HG02759 (cell line): ENCODE data around the gene VAMP2.
"Not testable (repeated sequence)": the region's sequence is repeated elsewhere in the genome, so short reads cannot be mapped to it uniquely, and the experiment has no call there.

Experiments used
- ATAC-seq: cut with Tn5 transposase; IDR thresholded peaks from one replicate; pipeline ENCODE4 v1.9.1; 2021; ENCODE audit warnings: mild to moderate bottlenecking, moderate library complexity; ENCODE audit not compliant: unreplicated experiment

VAMP2 gene

GRCh38 chr17:8176197-8176940 lies 13.6 kb upstream of the VAMP2 start, which contains the start of gene TMEM107:
Gene TMEM107, minus strand, starts transcription at chr17:8176380. Its CDS starts 94 bp downstream, at chr17:8176286.
- ATAC-seq = peak; percentile 47

- peak; percentile 10 for ATAC-seq
Observed at GRCh38 chr17:8175795-8176196, 13.0 kb upstream of the VAMP2 start.

GRCh38 chr17:8173871-8174322 lies 11.1 kb upstream of the VAMP2 start:
- ATAC-seq = no peak

- ATAC-seq = peak; percentile 75
Observed at GRCh38 chr17:8173056-8173870, 10.5 kb upstream of the VAMP2 start.

- not testable (repeated sequence) for ATAC-seq
Observed at GRCh38 chr17:8170186-8170585, 7.4 kb upstream of the VAMP2 start.

GRCh38 chr17:8167526-8167925 lies 4.8 kb upstream of the VAMP2 start:
- ATAC-seq = no peak

- no peak for ATAC-seq
Observed at GRCh38 chr17:8166731-8167130, 4.0 kb upstream of the VAMP2 start.

GRCh38 chr17:8164815-8165131 lies 2.0 kb upstream of the VAMP2 start:
- ATAC-seq = no peak

- no peak for ATAC-seq
Observed at GRCh38 chr17:8163978-8164814, 1.4 kb upstream of the VAMP2 start.

GRCh38 chr17:8162997-8163977 lies 539 bp upstream of the VAMP2 start:
- ATAC-seq = peak; percentile 15

- no peak for ATAC-seq
Observed at GRCh38 chr17:8161289-8162232, 1.2 kb downstream of the VAMP2 start.

GRCh38 chr17:8160741-8161221 lies 2.0 kb downstream of the VAMP2 start:
- ATAC-seq = no peak

GRCh38 chr17:8160224-8160577 lies 2.5 kb downstream of the VAMP2 start:
- no peak for ATAC-seq

- no peak for ATAC-seq
Observed at GRCh38 chr17:8159459-8160223, 3.1 kb downstream of the VAMP2 start.

GRCh38 chr17:8159032-8159400 lies 3.7 kb downstream of the VAMP2 start:
- no peak for ATAC-seq

- ATAC-seq = no peak
Observed at GRCh38 chr17:8158267-8159031, 4.3 kb downstream of the VAMP2 start.

- ATAC-seq = peak; percentile 82
Observed at GRCh38 chr17:8156246-8156992, 6.3 kb downstream of the VAMP2 start.
